Neutrophil (primary cell): Measurements from ENCODE around the gene CNTN4.

Experiments used
- H3K27ac ChIP-seq: fragments of 200-600 bp; sonication (generic); 2 replicates; pipeline ENCODE4 v1.5.1; 2016; ENCODE audit warnings: mild to moderate bottlenecking, moderate library complexity
- H3K27me3 ChIP-seq: fragments of 200-600 bp; sonication (generic); 2 replicates; pipeline ENCODE4 v1.6.0; 2016; ENCODE audit warnings: mild to moderate bottlenecking
- H3K36me3 ChIP-seq: fragments of 200-600 bp; sonication (generic); 2 replicates; pipeline ENCODE4 v1.5.1; 2017
- H3K4me1 ChIP-seq, 2 experiments: fragments of 200-600 bp in 1 of 2; sonication (generic) in 1 of 2; 1 replicate in 1 of 2; 2 replicates in 1 of 2; pipeline versions ENCODE4 v1.5.1 to v1.6.1; 2013 to 2016; ENCODE audit warnings: low read depth in 1 of 2, low read length in 1 of 2, mild to moderate bottlenecking in 1 of 2, moderate library complexity in 1 of 2; ENCODE audit not compliant: control insufficient read depth in 1 of 2, insufficient read depth in 1 of 2
- H3K4me3 ChIP-seq, 2 experiments: fragments of 200-600 bp in 1 of 2; sonication (generic) in 1 of 2; 1 replicate in 1 of 2; 2 replicates in 1 of 2; pipeline ENCODE4 v1.5.1; 2013 to 2016; ENCODE audit warnings: low read depth in 1 of 2, low read length in 1 of 2, mild to moderate bottlenecking in 1 of 2, moderate library complexity in 1 of 2
- H3K9me3 ChIP-seq: fragments of 200-600 bp; sonication (generic); 2 replicates; pipeline ENCODE4 v1.5.1; 2016
- CTCF ChIP-seq: fragments of 200-600 bp; sonication (generic); IDR thresholded peaks from 2 replicates; pipeline ENCODE4 v1.5.1; 2016; ENCODE audit warnings: antibody characterized with exemption

The CNTN4 gene

GRCh38 chr3:2362122-2362521 is 263.5 kb downstream of the CNTN4 start:
- Histone ChIP-seq H3K27me3 (no peaks in the 10 kb centered on the region), H3K9me3 (no peaks in the 10 kb centered on the region), H3K4me1 (no peaks in the 10 kb centered on the region), H3K4me3 (no peak overlapping the region), H3K36me3 (no peaks in the 10 kb centered on the region), H3K27ac (no peak overlapping the region)
- no peak for TF ChIP-seq CTCF

DNA sequence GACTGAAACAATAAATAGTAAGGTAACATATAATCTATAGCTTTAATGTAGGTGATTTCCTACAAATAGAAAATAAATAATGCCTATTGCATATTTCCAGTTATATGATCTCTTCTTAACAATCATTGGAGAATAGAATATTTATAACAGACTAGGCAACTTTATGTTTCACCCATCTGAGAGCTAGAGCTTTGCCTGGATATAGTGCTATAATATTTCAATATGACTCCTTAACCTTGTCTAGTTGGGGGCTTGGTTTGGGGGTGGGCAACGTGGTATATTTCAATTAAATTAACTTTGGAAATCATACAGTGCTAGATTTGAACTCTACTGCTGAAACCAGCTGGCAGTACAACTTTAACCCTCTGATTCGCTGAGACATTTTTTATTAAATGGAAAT is 265.2 kb downstream of the CNTN4 start:
- TF ChIP-seq CTCF, result no peak
- Histone ChIP-seq H3K36me3 (no peaks in the 10 kb centered on the region), H3K27ac (no peak overlapping the region), H3K9me3 (no peaks in the 10 kb centered on the region), H3K4me3 (no peak overlapping the region), H3K4me1 (no peaks in the 10 kb centered on the region), H3K27me3 (no peaks in the 10 kb centered on the region)

DNA sequence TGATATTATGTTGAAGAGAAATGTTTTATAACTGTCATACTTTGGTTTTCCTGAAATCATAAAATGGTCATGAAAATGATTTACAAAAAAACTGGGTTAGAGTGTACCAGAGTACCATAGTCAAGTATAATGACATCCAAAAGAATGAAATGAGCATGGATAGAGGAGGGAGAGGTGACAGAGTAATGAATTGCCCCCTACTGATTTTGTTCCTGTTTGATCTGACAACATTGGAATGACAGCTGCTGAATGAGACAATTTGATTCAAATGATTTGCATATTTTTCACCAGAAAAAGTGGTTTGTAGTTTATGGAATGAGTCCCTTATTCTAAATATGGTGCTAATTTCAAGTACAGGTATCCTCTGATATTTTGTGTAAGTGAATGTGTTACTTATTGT is 271.7 kb downstream of the CNTN4 start:
- no peaks in the 10 kb centered on the region for H3K36me3 ChIP-seq
- H3K9me3 ChIP-seq, result no peaks in the 10 kb centered on the region
- H3K27me3 ChIP-seq, result no peaks in the 10 kb centered on the region
- H3K4me1 ChIP-seq, result no peaks in the 10 kb centered on the region
- H3K4me3 ChIP-seq, result no peak overlapping the region
- TF ChIP-seq CTCF, result no peak
- H3K27ac ChIP-seq, result no peak overlapping the region

DNA sequence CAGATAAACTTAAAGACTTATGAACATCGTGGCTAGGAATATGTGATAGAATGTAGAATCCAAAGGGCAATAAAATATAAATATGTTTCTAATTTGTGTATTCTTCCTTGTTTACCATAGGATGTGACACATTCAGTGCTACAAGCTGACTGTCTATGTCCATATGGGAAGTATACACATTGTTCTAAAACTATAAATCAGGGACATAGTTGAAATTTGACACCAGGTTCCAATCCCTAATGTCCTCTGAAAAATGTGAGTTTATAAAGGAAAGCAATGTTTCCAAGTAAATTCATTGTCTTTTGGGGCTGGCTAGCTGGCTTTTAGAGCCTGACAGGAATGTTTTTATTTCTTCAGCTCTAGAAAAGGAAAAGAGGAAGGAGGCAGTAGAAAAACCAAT is 273.6 kb downstream of the CNTN4 start:
- Histone ChIP-seq H3K4me1 (no peaks in the 10 kb centered on the region), H3K9me3 (no peaks in the 10 kb centered on the region), H3K27ac (no peak overlapping the region), H3K36me3 (no peaks in the 10 kb centered on the region), H3K4me3 (no peak overlapping the region), H3K27me3 (no peaks in the 10 kb centered on the region)
- TF ChIP-seq CTCF, result no peak

GRCh38 chr3:2375376-2375775 is 276.7 kb downstream of the CNTN4 start:
- Histone ChIP-seq H3K4me3 (no peak overlapping the region), H3K9me3 (no peaks in the 10 kb centered on the region), H3K4me1 (no peaks in the 10 kb centered on the region), H3K27ac (no peak overlapping the region), H3K27me3 (no peaks in the 10 kb centered on the region), H3K36me3 (no peaks in the 10 kb centered on the region)
- TF ChIP-seq CTCF, result no peak

DNA sequence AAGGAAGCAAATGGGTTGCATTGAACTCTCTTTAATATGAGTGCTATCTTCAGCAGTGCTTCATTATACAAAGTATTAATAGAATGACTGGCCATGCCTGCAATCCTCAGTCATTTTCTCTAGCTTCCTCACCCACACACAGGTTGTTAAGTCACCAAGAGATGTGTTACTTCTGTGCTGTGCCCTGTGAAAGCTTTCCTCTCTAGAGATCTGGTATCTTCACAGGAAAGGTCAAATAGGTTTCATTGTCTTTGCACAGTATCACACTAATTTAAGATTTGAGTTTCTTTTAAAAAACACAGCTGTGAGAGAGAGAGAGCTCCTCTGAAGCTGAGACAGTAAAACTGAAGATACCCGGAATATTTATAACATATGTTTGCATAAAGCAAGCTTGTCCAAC is 278.6 kb downstream of the CNTN4 start:
- no peaks in the 10 kb centered on the region for H3K27me3 ChIP-seq
- H3K9me3 ChIP-seq, result no peaks in the 10 kb centered on the region
- TF ChIP-seq CTCF, result no peak
- no peak overlapping the region for H3K4me3 ChIP-seq
- H3K4me1 ChIP-seq, result no peaks in the 10 kb centered on the region
- H3K36me3 ChIP-seq, result no peaks in the 10 kb centered on the region
- no peak overlapping the region for H3K27ac ChIP-seq
